Endometrium (tissue), 2 donors: ENCODE data around the gene FSTL1.
A peak's percentile ranks its signal among the peaks of the same experiment; 100 is the strongest.

Experiments used
- FAIRE-seq: peaks from 2 replicates; lab custom pipeline; 2012; peaks lifted over from hg19 to GRCh38; lab: Jason Lieb, UNC
- donor health status: control.
- donor health status: control.

FSTL1 gene

DNA sequence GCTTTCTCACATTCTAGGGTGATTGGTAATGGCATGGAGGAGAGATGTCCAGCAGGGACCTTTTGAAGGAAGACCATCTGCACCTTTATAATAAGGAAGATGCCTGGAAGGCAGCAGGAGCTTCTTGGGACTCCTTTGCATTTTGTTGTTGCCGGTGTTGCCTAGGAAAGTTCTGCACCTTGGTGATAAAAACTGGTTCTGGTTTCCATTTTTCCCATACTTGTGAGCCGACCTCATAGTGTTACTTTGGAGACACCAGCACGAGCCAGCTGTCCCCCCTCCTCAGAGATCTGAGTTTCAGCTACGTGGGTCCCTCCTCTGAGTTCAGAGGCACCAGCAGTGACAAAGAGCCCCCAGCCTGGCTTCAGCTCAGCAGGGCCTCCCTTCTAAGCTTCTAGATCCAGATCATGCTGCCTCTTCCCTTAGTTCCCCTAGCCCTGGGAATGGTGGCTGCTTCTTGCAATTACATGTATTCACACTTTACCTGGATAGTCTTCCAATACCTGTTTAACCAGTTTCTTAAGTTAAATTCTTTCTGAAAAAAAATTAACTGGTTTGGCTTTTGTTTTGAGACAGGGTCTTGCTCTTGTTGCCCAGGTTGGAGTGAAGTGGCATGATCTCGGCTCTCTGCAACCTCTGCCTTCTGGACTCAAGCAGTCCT, 18.0 kb upstream of the FSTL1 start:
- no peak for FAIRE-seq

GRCh38 chr3:120462409-120462959, 11.7 kb upstream of the FSTL1 start:
- FAIRE-seq: no peak

DNA sequence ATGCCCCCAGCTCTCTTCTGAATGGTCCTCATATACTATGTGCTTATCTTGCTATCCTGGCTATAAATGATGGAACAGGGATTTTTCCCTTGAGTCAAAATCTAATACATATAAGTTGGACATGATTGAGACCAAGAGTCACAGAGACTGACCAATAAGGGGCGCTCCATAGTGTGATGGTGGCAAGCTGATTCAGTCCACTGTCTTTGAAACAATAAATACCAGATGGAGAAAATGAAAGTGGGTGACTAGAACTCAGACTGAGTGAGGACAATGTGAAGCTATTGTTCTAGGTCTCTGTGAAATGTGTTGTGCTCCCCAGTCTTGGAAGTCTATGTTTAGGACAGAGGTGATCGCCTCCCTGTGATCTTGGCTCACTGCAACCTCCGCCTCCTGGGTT, 10.6 kb upstream of the FSTL1 start:
- no peak for FAIRE-seq

- no peak for FAIRE-seq
Measured at GRCh38 chr3:120460862-120461261, 10.1 kb upstream of the FSTL1 start.

- no peak for FAIRE-seq
Measured at GRCh38 chr3:120460181-120460790, 9.5 kb upstream of the FSTL1 start.

GRCh38 chr3:120459196-120459595, 8.4 kb upstream of the FSTL1 start:
- no peak for FAIRE-seq

DNA sequence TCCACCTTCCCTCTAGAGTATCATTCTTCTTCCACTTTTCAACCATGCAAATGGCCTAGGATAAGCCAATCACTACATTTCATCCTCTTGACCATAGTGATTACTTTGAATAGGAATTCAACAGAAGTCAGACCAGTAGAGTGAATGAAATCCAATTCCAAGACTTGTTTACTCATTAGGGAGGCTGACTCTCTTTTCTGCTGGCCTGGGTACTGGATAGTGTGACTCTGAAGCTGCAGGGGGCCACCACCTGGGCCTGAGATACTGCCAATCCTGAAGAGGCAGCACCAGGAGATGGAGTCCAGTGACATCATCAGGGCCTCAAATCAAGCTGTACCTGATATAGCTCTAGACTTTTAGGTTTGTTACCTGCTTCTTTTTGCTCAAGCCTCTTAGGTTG, 7.0 kb upstream of the FSTL1 start:
- FAIRE-seq: no peak

DNA sequence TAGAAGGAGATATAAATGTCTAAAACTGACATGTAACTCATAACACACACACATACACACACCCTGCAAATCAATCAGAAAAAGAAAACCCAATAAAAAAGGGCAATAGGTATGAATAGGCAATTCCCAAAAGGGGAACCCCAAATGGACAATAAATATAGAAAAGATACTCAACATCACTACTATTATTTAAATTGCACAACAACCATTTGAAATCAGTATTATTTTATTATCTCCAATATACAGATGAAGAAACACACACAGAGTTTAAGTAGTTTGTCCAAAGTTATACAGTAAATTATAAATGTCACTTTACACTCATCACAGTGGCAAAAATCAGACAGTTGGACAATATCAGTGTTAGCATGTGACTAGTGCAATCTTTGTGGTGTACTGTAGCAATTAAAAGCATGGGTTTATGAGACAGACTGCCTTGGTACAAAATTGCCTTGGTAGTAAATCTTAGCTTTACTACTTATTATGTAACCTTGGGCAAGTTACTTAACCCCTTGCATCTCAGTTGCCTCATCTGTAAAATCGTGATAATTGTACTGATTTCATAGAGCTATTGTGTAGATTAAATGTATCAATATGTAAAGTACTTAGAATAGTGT, 3.4 kb upstream of the FSTL1 start:
- FAIRE-seq: no peak

DNA sequence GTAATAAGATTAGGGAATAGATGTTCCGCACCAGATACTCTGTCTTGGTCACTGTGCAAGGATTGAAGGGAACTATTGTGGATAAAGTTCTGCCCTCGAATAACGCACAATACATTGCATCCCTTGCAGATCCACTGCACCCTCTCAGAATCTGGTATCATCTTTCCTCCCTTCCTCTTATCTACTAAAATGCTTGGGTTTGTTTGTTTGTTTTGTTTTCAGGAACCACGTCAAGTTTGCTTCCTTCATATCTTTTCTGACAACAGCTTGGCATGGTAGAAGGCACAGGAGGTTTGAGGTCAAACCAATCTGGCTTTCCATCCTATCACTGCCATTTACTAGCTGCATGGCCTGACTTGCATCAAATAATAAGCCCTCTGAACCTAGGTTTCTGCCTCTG, 2.0 kb upstream of the FSTL1 start:
- no peak for FAIRE-seq

- FAIRE-seq: no peak
Measured at GRCh38 chr3:120451806-120452205, 1.0 kb upstream of the FSTL1 start.

DNA sequence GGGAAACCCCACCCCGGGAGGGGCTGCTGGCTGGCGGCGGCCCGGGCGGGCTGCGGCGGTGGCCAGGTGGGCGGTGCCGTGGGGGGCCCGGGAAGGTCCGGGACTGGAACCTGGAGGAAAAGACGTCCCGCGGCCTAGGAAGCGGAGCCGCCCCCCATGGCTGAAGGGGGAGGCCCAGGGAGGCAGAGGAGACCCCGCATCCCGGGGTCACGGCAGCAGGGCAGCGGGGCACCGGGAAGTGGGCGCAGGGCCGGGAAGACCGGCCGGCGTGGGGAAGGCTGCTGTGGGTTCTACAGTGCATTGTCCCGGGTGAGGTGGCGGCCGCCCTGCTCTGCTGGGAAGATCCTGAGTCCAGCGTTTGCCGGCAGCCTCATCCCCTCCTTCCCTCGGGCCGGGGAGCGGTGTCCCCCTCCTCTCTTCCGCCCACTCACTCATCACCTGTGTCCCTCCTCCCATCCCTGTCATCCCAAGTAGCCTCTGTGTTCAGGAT, 525 bp upstream of the FSTL1 start:
- no peak for FAIRE-seq

DNA sequence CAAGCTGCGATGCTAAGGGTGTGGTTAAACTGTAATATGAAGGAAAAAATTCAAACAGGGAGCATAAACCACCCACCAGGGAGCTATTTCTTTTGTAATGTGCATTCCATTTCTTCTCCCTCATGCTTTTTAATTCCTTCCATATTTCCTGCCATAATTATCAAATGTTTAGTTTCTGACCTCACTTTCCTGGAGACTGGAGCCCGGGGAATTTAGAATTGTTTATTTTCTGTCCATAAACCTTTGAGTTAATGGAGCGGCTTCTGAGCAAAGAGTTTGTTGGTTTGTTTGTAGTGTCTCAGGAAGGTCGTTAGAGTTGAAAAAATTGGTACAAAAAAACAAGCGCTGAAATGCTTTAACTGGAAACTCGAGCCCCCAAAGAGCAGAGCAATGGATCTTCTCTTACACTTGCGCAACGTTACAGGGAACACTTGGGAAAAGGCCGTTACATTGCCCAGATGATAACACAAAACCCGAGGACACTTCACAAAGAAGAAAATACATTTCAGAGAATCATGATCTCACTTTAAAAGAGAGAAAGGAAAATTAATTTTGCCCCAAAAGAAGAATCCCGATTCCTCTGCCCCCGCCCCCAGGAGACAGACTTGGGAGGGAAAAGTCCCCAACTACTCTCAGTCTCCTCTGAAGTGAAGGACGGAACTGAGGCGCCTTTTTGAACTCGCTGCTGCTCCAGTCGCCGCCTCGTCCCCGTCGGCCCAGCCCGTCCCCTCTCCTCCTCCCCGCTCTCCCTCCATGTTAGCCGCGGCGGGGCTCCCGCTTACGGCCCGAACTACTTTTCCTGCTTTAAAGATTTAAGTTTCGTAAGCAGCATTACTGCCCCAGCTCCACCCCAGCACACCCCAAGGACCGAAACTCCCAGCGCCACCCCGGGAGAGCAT, 842 bp downstream of the FSTL1 start:
- FAIRE-seq: peak; percentile 85

GRCh38 chr3:120449251-120449650, 1.5 kb downstream of the FSTL1 start:
- no peak for FAIRE-seq

DNA sequence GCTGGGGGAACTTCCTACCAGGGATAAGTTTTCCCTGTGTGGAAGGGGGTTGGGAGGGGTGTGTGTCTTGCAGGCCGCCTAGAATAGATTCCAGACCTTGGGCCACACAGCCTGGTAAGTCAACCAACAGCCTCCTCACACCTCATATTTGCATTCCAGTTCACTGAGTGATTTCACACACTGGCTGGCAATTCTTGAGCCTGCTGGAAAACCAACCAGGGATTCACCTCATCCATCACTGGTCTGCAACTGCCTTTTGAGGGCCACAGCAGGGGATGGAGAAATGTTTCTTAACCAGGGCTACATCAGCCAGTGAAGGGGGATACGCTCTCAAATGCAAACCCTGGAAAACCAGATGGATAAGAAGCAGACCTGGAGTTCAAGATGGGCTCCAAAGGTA, 2.0 kb downstream of the FSTL1 start:
- FAIRE-seq: no peak

DNA sequence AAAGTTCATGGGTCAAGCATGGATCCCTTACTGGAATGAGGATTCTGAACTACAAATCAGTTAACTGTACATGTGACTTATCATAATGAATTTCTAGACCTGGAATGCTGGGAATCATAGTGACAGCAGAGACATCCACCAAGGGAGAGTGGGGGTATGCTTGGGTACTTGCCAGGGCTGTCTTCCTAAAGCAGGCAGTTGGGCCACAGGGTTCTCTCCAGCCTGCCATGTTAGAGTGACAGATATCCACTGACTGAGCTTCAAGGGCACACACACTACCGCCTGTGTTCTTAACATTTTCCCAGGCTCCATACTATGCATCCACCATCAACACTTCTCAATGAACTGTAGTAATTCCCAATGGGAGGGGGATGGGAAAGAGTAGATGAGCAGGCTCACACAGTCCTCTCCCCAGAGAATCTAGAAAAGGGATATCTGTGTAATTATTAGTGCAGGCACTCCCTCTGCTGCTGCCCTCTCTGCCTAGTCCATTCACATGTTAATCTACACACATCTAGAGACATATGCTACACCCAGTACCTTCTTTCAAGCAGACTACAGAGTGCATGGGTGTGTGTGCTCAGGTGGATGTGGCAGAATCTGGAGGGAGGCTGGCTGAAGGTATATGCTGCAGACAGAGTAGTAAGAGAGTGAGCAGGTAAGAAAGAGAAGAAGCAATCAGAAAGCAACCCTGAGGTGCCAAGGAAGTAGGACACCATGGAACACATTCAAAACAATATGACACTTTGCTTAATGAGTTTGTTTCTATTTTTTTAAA, 3.7 kb downstream of the FSTL1 start:
- FAIRE-seq: no peak

DNA sequence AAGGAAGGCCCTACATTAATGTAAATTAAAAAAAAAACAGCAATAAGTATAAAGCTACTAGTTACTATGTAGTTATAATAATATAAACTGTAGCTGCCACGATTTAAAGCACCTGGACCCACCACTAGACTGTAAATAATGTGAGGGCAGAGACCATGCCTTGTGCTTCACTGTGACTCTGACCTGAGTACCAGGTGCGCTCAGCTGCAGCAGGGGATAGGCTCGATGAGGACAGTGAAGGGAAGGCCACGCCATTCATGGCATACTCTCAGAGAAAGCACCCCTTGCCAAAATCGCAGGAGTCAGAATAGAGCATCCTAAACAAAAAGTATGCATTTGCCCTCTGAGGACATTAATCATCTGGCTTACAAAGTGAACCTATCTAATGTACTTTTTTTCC, 5.1 kb downstream of the FSTL1 start:
- FAIRE-seq: no peak

- FAIRE-seq: no peak
Measured at GRCh38 chr3:120443626-120444123, 7.1 kb downstream of the FSTL1 start.

GRCh38 chr3:120442975-120443517, 7.7 kb downstream of the FSTL1 start:
- no peak for FAIRE-seq

GRCh38 chr3:120441776-120442175, 9.0 kb downstream of the FSTL1 start:
- no peak for FAIRE-seq

DNA sequence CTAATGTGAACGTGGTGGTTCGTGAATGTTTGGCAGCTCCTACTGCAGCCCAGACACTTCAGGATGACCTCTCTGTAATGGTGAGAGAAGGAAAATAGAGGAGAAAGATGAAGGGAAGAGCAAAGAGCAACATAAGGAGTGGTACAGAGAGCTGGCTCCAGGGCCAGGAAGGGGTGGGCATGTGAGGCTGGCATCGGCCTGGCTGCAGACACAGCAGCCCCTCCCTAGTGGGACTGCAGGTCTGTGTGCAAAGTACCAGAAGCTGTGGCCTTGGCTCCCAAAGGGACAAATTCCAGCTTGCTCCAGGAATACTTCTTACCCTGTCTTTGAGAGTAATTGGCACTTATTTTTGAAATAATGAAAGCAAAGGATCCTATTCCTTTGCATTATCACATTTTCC, 10.0 kb downstream of the FSTL1 start:
- no peak for FAIRE-seq
